HCT116 (cell line): ENCODE data around the gene AK4. TPM values are rescaled to one million over a fixed set of nuclear protein-coding genes. Genes with fewer than 3 reads are reported as not detected.

Source experiments
- ATAC-seq: fragments of 200-7000 bp; cut with Tn5 transposase; 2 replicates; pipeline ENCODE4 v1.9.1; 2020; ENCODE audit warnings: mild to moderate bottlenecking, moderate library complexity
- BruUV-seq: library from RNA; stranded (reverse); fragments of 400-500 nt; replicated peaks from 2 replicates; lab custom pipeline; 2021; lab: Mats Ljungman, UMichigan
- CTCF ChIA-PET: fragments of 300-600 bp; sonication (Branson Sonifier 250); formaldehyde crosslinking; loops from one replicate; lab custom pipeline; 2021; ENCODE audit warnings: antibody characterized with exemption; lab: Charles Lee
- POLR2A ChIA-PET: fragments of 300-600, 350-600 bp; sonication (Branson Sonifier 250); formaldehyde crosslinking; loops from one replicate; lab custom pipeline; 2021; ENCODE audit warnings: antibody characterized with exemption; lab: Charles Lee
- RAD21 ChIA-PET, 2 experiments: fragments of 300-600 bp; sonication (Branson Sonifier 250); formaldehyde crosslinking; loops; one replicate each; lab custom pipeline; 2023; ENCODE audit warnings: low total read pairs in 2 of 2; ENCODE audit not compliant: uncharacterized antibody in 2 of 2, unreplicated experiment in 2 of 2, low non-redundant PET in 1 of 2; lab: Charles Lee
- DNase-seq: peaks from one replicate; pipeline ENCODE4 v3.0.0-alpha.2; 2010; ENCODE audit warnings: low read depth, low spot score
- H2AFZ ChIP-seq: fragments of 200-600 bp; shearing (Covaris generic), sonication (generic); 2 replicates; pipeline ENCODE4 v1.6.1; 2017; ENCODE audit warnings: low read depth, mixed run types, mixed read lengths, antibody characterized with exemption, low read length; ENCODE audit not compliant: poor library complexity, severe bottlenecking
- H3K27ac ChIP-seq: 2 replicates; pipeline ENCODE4 v1.5.1; 2012; ENCODE audit warnings: low read depth, low read length
- H3K27me3 ChIP-seq: fragments of 200-600 bp; sonication (generic); 2 replicates; pipeline ENCODE4 v1.6.1; 2016; ENCODE audit warnings: mixed run types, low read length, mixed read lengths; ENCODE audit not compliant: insufficient read depth
- H3K36me3 ChIP-seq, 2 experiments: fragments of 200-500 bp in 1 of 2; fragments of 200-600 bp in 1 of 2; sonication (Bioruptor generic) in 1 of 2; sonication (generic) in 1 of 2; 2 replicates each; pipeline versions ENCODE4 v1.5.1 to v1.6.1; 2014 to 2016; ENCODE audit warnings: low read length in 2 of 2, inconsistent platforms in 1 of 2, mixed read lengths in 1 of 2, mixed run types in 1 of 2; ENCODE audit not compliant: insufficient read depth in 2 of 2, control insufficient read depth in 1 of 2
- H3K4me1 ChIP-seq, 2 experiments: fragments of 200-600 bp in 1 of 2; sonication (generic) in 1 of 2; 2 replicates each; pipeline versions ENCODE4 v1.5.1 to v1.6.1; 2012 to 2017; ENCODE audit warnings: low read length in 2 of 2, inconsistent platforms in 1 of 2, mild to moderate bottlenecking in 1 of 2, mixed read lengths in 1 of 2, mixed run types in 1 of 2, moderate library complexity in 1 of 2; ENCODE audit not compliant: insufficient read depth in 2 of 2, control insufficient read depth in 1 of 2
- H3K4me2 ChIP-seq: fragments of 200-600 bp; sonication (generic); 2 replicates; pipeline ENCODE4 v1.6.1; 2017; ENCODE audit warnings: mixed run types, low read length, mixed read lengths
- H3K4me3 ChIP-seq, 2 experiments: fragments of 200-600 bp in 1 of 2; sonication (generic) in 1 of 2; replicated peaks in 1 of 2; 2 replicates each; pipeline ENCODE4 v1.5.1; 2011 to 2016; ENCODE audit warnings: low read length in 2 of 2, control low read depth in 1 of 2, low read depth in 1 of 2, mild to moderate bottlenecking in 1 of 2, mixed read lengths in 1 of 2, mixed run types in 1 of 2
- H3K79me2 ChIP-seq: fragments of 200-600 bp; sonication (generic); 2 replicates; pipeline ENCODE4 v1.6.1; 2017; ENCODE audit warnings: mild to moderate bottlenecking, mixed run types, low read length, moderate library complexity, mixed read lengths; ENCODE audit not compliant: insufficient read depth
- H3K9ac ChIP-seq: fragments of 200-600 bp; sonication (generic); 2 replicates; pipeline ENCODE4 v1.6.1; 2016; ENCODE audit warnings: low read length, mixed read lengths
- H3K9me2 ChIP-seq: fragments of 200-600 bp; sonication (generic), shearing (Covaris generic); 2 replicates; pipeline ENCODE4 v1.6.1; 2017; ENCODE audit warnings: mixed run types, mild to moderate bottlenecking, moderate library complexity; ENCODE audit not compliant: insufficient read depth
- H3K9me3 ChIP-seq, 2 experiments: fragments of 200-500 bp in 1 of 2; fragments of 200-600 bp in 1 of 2; sonication (Bioruptor generic) in 1 of 2; sonication (generic) in 1 of 2; 2 replicates each; pipeline ENCODE4 v1.6.1; 2014 to 2017; ENCODE audit warnings: low read length in 2 of 2, mixed read lengths in 2 of 2, inconsistent platforms in 1 of 2, low read depth in 1 of 2, mild to moderate bottlenecking in 1 of 2, mixed run types in 1 of 2, moderate library complexity in 1 of 2; ENCODE audit not compliant: control insufficient read depth in 1 of 2, insufficient read depth in 1 of 2
- H4K20me1 ChIP-seq: fragments of 200-600 bp; sonication (generic), shearing (Covaris generic); 2 replicates; pipeline ENCODE4 v1.6.1; 2017; ENCODE audit warnings: mixed run types, mild to moderate bottlenecking, moderate library complexity; ENCODE audit not compliant: insufficient read depth
- CBX3 ChIP-seq: IDR thresholded peaks from 2 replicates; pipeline ENCODE4 v1.6.1; 2012; ENCODE audit warnings: low read depth
- CEBPB ChIP-seq: IDR thresholded peaks from 2 replicates; pipeline ENCODE4 v1.6.1; 2012; ENCODE audit warnings: low read depth
- CTCF ChIP-seq, 3 experiments: fragments of 200-600 bp in 1 of 3; sonication (generic) in 1 of 3; IDR thresholded peaks in 2 of 3; conservative IDR thresholded peaks in 1 of 3; 2 replicates each; pipeline ENCODE4 v1.5.1; 2012 to 2017; ENCODE audit warnings: low read depth in 2 of 3, low read length in 2 of 3, antibody characterized with exemption in 1 of 3, borderline replicate concordance in 1 of 3, control low read depth in 1 of 3, mild to moderate bottlenecking in 1 of 3, mixed read lengths in 1 of 3, mixed run types in 1 of 3, moderate library complexity in 1 of 3; ENCODE audit not compliant: insufficient read depth in 1 of 3
- EGR1 ChIP-seq: IDR thresholded peaks from 2 replicates; pipeline ENCODE4 v1.6.1; 2012; ENCODE audit warnings: low read depth
- EZH2 ChIP-seq: fragments of 200-600 bp; sonication (generic); IDR thresholded peaks from 2 replicates; pipeline ENCODE4 v1.6.1; 2017; ENCODE audit warnings: antibody characterized with exemption, mixed run types
- EZH2phosphoT487 ChIP-seq: fragments of 200-600 bp; IDR thresholded peaks from 2 replicates; pipeline ENCODE4 v1.6.1; 2018; ENCODE audit warnings: antibody characterized with exemption, borderline replicate concordance
- FOSL1 ChIP-seq: IDR thresholded peaks from 2 replicates; pipeline ENCODE4 v1.6.1; 2012; ENCODE audit warnings: low read depth
- JUND ChIP-seq: IDR thresholded peaks from 2 replicates; pipeline ENCODE4 v1.6.1; 2012
- MAX ChIP-seq: IDR thresholded peaks from 2 replicates; pipeline ENCODE4 v1.6.1; 2012
- POLR2A ChIP-seq: IDR thresholded peaks from 2 replicates; pipeline ENCODE4 v1.7.0; 2011; ENCODE audit warnings: borderline replicate concordance; ENCODE audit not compliant: insufficient read depth, insufficient read length; ENCODE audit errors: extremely low read depth
- RAD21 ChIP-seq: IDR thresholded peaks from 2 replicates; pipeline ENCODE4 v1.6.1; 2012; ENCODE audit warnings: low read depth, mild to moderate bottlenecking
- SIN3A ChIP-seq: IDR thresholded peaks from 2 replicates; pipeline ENCODE4 v1.6.1; 2012; ENCODE audit warnings: low read depth
- SRF ChIP-seq: IDR thresholded peaks from 2 replicates; pipeline ENCODE4 v1.6.1; 2012; ENCODE audit warnings: low read depth
- TCF7L2 ChIP-seq: IDR thresholded peaks from 2 replicates; pipeline ENCODE4 v1.7.0; 2011; ENCODE audit warnings: borderline replicate concordance, inconsistent platforms; ENCODE audit not compliant: insufficient read depth, insufficient read length; ENCODE audit errors: extremely low read depth
- YY1 ChIP-seq: IDR thresholded peaks from 2 replicates; pipeline ENCODE4 v1.6.1; 2011; ENCODE audit warnings: low read length, low read depth, moderate library complexity, mild to moderate bottlenecking; ENCODE audit not compliant: insufficient replicate concordance; ENCODE audit errors: extremely low read depth
- ZBTB33 ChIP-seq: IDR thresholded peaks from 2 replicates; pipeline ENCODE4 v1.6.1; 2011; ENCODE audit warnings: mild to moderate bottlenecking, low read length, moderate library complexity; ENCODE audit not compliant: insufficient replicate concordance; ENCODE audit errors: extremely low read depth
- ZFX ChIP-seq: fragments of 450-650 bp; IDR thresholded peaks from 2 replicates; pipeline ENCODE4 v1.6.1; 2017
- ZNF274 ChIP-seq: fragments of 200-500 bp; sonication (Bioruptor generic); IDR thresholded peaks from 2 replicates; pipeline ENCODE4 v1.6.1; 2014; ENCODE audit warnings: mild to moderate bottlenecking, low read depth, low read length, inconsistent platforms
- intact Hi-C: fragments of 100-400 bp; cut with micrococcal nuclease; formaldehyde crosslinking; loops from 2 replicates; pipeline ENCODE4 v1.10.0; 2022
- total RNA-seq: library from RNA; stranded (reverse); gene quantifications from one replicate; pipeline ENCODE4 v1.2.1, GENCODE V29; 2021; ENCODE audit not compliant: unreplicated experiment

Gene AK4
- total RNA-seq, 1 experiment from 2014 or later, result 51.5 TPM

GRCh38 chr1:65108025-65108642 lies 39.9 kb upstream of the AK4 start:
- H3K9me2 ChIP-seq, result no peaks in the 10 kb centered on the region
- H3K36me3 ChIP-seq, result no peaks in the 10 kb centered on the region
- DNase-seq (no peak), ATAC-seq (no peak)
- no peak overlapping the region for H3K4me3 ChIP-seq
- H4K20me1 ChIP-seq, result no peaks in the 10 kb centered on the region
- no peak overlapping the region for H3K4me2 ChIP-seq
- BruUV-seq, result no TSS peak
- H3K9ac ChIP-seq, result no peak overlapping the region
- ChIA-PET POLR2A (interaction anchor here (0.7 kb wide), 1 partner anchor 431 kb away, joined by 3 read pairs; no protein-coding TSS in a partner anchor), RAD21 (no interaction called here), CTCF (no interaction called here)
- H3K79me2 ChIP-seq, result no peaks in the 10 kb centered on the region
- no peak overlapping the region for H3K27ac ChIP-seq
- peaks cover 0 to 8% of the 10 kb centered on the region in 2 experiments; a peak in 1 of 4 replicates for H3K4me1 ChIP-seq
- intact Hi-C loops, result no loop called here
- H3K9me3 ChIP-seq, result no peaks in the 10 kb centered on the region
- H3K27me3 ChIP-seq, result no peaks in the 10 kb centered on the region
- no peak overlapping the region for H2AFZ ChIP-seq
- TF ChIP-seq RAD21 (no peak), ZBTB33 (no peak), JUND (no peak), SRF (no peak), POLR2A (no peak), TCF7L2 (no peak), YY1 (no peak), CEBPB (no peak), CTCF (IDR thresholded peaks at IDR 0.05 in 2 of 3, conservative IDR thresholded peaks at IDR 0.05 in 1 of 3; ENCODE audit: borderline replicate concordance in 1 of 3, insufficient read depth in 1 of 3, low read depth in 2 of 3, low read length in 2 of 3) (no peak), ZFX (no peak), FOSL1 (no peak), SIN3A (no peak), MAX (no peak), CBX3 (no peak), ZNF274 (no peak), EGR1 (no peak), EZH2phosphoT487 (no peak), EZH2 (no peak)
